AG10803 (cell line): ENCODE measurements around the gene PCDHA7.
A peak's percentile ranks its signal among the peaks of the same experiment; 100 is the strongest.
"Not testable (repeated sequence)": the region's sequence is repeated elsewhere in the genome, so short reads cannot be mapped to it uniquely, and the experiment has no call there.

Source experiments
- DNase-seq: peaks from one replicate; pipeline ENCODE4 v3.0.0; 2010; ENCODE audit warnings: low read depth
- H3K4me3 ChIP-seq: 2 replicates; pipeline ENCODE4 v1.5.1; 2011; ENCODE audit warnings: mild to moderate bottlenecking, low read length, control low read depth
- CTCF ChIP-seq: conservative IDR thresholded peaks from 2 replicates; pipeline ENCODE4 v1.5.1; 2011; ENCODE audit warnings: mild to moderate bottlenecking, low read length, control low read depth, inconsistent platforms

PCDHA7 gene

DNA sequence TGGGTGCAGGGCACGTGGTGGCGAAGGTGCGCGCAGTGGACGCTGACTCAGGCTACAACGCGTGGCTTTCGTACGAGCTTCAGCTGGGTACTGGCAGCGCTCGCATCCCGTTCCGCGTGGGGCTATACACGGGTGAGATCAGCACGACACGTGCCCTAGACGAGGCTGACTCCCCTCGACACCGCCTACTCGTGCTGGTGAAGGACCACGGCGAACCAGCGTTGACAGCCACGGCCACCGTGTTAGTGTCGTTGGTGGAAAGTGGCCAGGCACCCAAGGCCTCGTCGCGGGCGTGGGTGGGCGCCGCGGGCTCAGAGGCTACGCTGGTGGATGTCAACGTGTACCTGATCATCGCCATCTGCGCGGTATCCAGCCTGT, 37.4 kb upstream of the PCDHA7 start:
- H3K4me3 ChIP-seq: no peak overlapping the region
- TF ChIP-seq CTCF: no peak
- no peak for DNase-seq

DNA sequence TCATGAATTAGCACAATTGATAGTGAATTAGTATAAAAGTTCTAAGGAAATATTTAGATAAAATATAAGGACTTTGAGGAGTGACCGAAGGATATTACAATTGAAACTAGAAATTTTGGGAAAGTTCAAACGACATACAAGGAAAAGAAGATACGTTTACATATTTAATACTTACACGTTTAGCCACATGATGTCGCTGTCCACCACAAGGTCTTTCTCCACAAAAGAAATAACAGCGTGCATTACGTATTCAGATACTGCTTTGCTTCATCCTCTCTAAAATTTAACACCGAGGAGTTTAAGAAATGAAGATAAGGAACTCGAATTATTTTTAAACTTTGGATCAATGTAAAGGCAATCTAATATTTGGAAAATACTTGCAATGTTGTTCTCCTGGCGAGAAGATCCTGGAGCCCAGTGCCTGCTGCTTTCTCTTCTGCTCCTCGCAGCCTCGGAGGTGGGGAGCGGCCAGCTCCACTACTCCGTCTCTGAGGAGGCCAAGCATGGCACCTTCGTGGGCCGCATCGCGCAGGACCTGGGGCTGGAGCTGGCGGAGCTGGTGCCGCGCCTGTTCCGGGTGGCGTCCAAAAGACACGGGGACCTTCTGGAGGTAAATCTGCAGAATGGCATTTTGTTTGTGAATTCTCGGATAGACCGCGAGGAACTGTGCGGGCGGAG, 33.1 kb upstream of the PCDHA7 start, which contains the start of gene PCDHA3:
Gene PCDHA3 (plus strand): TSS at position 242 of the 678 bp plus-strand sequence.
- DNase-seq: peak; percentile 31
- peak; percentile 52 for TF ChIP-seq CTCF
- peak within 1 kb of the TSS; percentile 43 for H3K4me3 ChIP-seq

- peak overlapping the region; percentile 43 for H3K4me3 ChIP-seq
- TF ChIP-seq CTCF: peak; percentile 42
- DNase-seq: no peak
These were observed 32.6 kb upstream of the PCDHA7 start for GRCh38 chr5:140801494-140801841.

DNA sequence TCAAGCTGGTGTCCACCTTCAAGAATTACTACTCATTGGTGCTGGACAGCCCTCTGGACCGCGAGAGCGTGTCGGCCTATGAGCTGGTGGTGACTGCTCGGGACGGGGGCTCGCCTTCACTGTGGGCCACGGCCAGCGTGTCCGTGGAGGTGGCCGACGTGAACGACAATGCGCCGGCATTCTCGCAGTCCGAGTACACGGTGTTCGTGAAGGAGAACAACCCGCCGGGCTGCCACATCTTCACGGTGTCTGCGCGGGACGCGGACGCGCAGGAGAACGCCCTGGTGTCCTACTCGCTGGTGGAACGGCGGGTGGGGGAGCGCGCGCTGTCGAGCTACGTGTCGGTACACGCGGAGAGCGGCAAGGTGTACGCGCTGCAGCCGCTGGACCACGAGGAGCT, 31.7 kb upstream of the PCDHA7 start:
- H3K4me3 ChIP-seq, DNase-seq: not testable (repeated sequence)

GRCh38 chr5:140802781-140803271, 31.2 kb upstream of the PCDHA7 start:
- TF ChIP-seq CTCF: no peak
- DNase-seq: no peak
- no peak overlapping the region for H3K4me3 ChIP-seq

DNA sequence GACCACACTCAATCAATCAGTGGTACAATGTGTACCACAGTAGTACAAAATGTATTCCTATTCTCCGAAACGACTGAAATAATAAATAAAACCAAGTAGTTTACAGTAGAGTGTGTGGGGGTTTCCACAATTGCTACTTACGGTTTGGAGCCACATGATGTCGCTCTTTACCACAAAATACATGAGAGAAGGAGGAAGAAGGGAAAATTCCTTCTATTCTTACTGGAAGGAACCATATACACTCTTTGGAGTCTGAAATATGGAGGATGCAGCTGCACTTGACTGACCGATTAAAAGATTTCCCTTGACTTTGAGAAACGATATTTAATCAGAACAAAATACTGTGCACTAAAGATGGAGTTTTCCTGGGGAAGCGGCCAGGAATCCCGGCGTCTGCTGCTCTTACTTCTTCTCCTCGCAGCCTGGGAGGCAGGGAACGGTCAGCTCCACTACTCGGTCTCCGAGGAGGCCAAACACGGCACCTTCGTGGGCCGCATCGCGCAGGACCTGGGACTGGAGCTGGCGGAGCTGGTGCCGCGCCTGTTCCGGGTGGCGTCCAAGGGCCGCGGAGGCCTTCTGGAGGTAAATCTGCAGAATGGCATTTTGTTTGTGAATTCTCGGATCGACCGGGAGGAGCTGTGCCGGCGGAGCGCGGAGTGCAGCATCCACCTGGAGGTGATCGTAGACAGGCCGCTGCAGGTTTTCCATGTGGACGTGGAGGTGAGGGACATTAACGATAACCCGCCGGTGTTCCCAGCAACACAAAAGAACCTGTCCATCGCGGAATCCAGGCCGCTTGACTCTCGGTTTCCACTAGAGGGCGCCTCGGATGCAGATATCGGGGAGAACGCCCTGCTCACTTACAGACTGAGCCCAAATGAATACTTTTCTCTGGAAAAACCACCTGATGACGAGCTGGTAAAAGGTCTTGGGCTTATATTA, 27.0 kb upstream of the PCDHA7 start, which contains the start of gene PCDHA4:
Gene PCDHA4 (plus strand): TSS at position 235 of the 942 bp plus-strand sequence.
- TF ChIP-seq CTCF: peak; percentile 51
- peak within 1 kb of the TSS; percentile 44 for H3K4me3 ChIP-seq
- DNase-seq: peak; percentile 9

GRCh38 chr5:140808241-140808888, 25.7 kb upstream of the PCDHA7 start:
- not testable (repeated sequence) for DNase-seq, H3K4me3 ChIP-seq
